HepG2 (cell line): ENCODE results near the gene ADAMTSL3. TPM values are rescaled to one million over a fixed set of nuclear protein-coding genes. Genes with fewer than 3 reads are reported as not detected.

Source experiments
- ATAC-seq: fragments of 200-7000 bp; cut with Tn5 transposase; 3 replicates; pipeline ENCODE4 v1.9.1; 2020; ENCODE audit warnings: mild to moderate bottlenecking, moderate library complexity
- BruUV-seq: library from RNA; stranded (reverse); fragments of 400-500 nt; replicated peaks from 2 replicates; lab custom pipeline; 2021; lab: Mats Ljungman, UMichigan
- CTCF ChIA-PET: fragments of 300-600 bp; formaldehyde crosslinking; extraction: SDS; loops from one replicate; lab custom pipeline; 2021; ENCODE audit warnings: low total read pairs, inconsistent platforms, low intra/inter-chr PET ratio; lab: Yijun Ruan, JAX
- POLR2A ChIA-PET: fragments of 350-600 bp; sonication (Branson Sonifier 250); formaldehyde crosslinking; loops from one replicate; lab custom pipeline; 2020; ENCODE audit warnings: antibody characterized with exemption, inconsistent platforms; lab: Yijun Ruan, JAX
- DNase-seq: peaks from one replicate; pipeline ENCODE4 v3.0.0-alpha.2; 2015; ENCODE audit warnings: low spot score
- FAIRE-seq: peaks from 3 replicates; lab custom pipeline; 2011; peaks lifted over from hg19 to GRCh38; lab: Jason Lieb, UNC
- H2AFZ ChIP-seq: one replicate; pipeline ENCODE4 v1.6.1; 2011; ENCODE audit warnings: low read length, inconsistent platforms
- H3K27ac ChIP-seq: fragments of 300-600 bp; 3 replicates; pipeline ENCODE4 v1.8.0; 2011; ENCODE audit warnings: mixed run types, mild to moderate bottlenecking, mixed read lengths, low read length, inconsistent platforms; ENCODE audit not compliant: insufficient read depth; ENCODE audit errors: extremely low read length
- H3K27me3 ChIP-seq, 2 experiments: fragments of 200-600 bp in 1 of 2; 2 replicates in 1 of 2; 3 replicates in 1 of 2; pipeline versions ENCODE4 v1.6.0 to v1.8.0; 2011; ENCODE audit warnings: low read length in 2 of 2, mild to moderate bottlenecking in 2 of 2, moderate library complexity in 2 of 2, inconsistent platforms in 1 of 2; ENCODE audit not compliant: insufficient read depth in 2 of 2, control insufficient read depth in 1 of 2
- H3K36me3 ChIP-seq, 2 experiments: fragments of 200-600 bp in 1 of 2; replicated peaks in 1 of 2; 2 replicates in 1 of 2; 3 replicates in 1 of 2; pipeline versions ENCODE4 v1.5.1 to v1.8.0; 2011; ENCODE audit warnings: low read length in 2 of 2, inconsistent platforms in 1 of 2; ENCODE audit not compliant: insufficient read depth in 2 of 2, control insufficient read depth in 1 of 2
- H3K4me1 ChIP-seq: 2 replicates; pipeline ENCODE4 v1.5.1; 2012; ENCODE audit warnings: low read length, inconsistent platforms; ENCODE audit not compliant: insufficient read depth
- H3K4me2 ChIP-seq: 2 replicates; pipeline ENCODE4 v1.6.0; 2011; ENCODE audit warnings: low read depth, low read length, inconsistent platforms
- H3K4me3 ChIP-seq, 3 experiments: fragments of 200-600 bp in 1 of 3; sonication (generic), shearing (Covaris generic) in 1 of 3; replicated peaks in 1 of 3; 2 replicates each; pipeline ENCODE4 v1.5.1; 2011 to 2016; ENCODE audit warnings: low read length in 3 of 3, inconsistent platforms in 2 of 3, low read depth in 2 of 3, mild to moderate bottlenecking in 2 of 3, control low read depth in 1 of 3, mixed read lengths in 1 of 3; ENCODE audit not compliant: insufficient read depth in 1 of 3
- H3K79me2 ChIP-seq: one replicate; pipeline ENCODE4 v1.6.1; 2011; ENCODE audit warnings: low read length, inconsistent platforms; ENCODE audit not compliant: insufficient read depth
- H3K9ac ChIP-seq: 2 replicates; pipeline ENCODE4 v1.6.0; 2011; ENCODE audit warnings: mild to moderate bottlenecking, low read depth, low read length, inconsistent platforms; ENCODE audit not compliant: insufficient read depth
- H3K9me3 ChIP-seq: 2 replicates; pipeline ENCODE4 v1.5.1; 2012; ENCODE audit warnings: mild to moderate bottlenecking, low read length
- H4K20me1 ChIP-seq: 2 replicates; pipeline ENCODE4 v1.6.0; 2011; ENCODE audit warnings: inconsistent platforms, mild to moderate bottlenecking, low read length, moderate library complexity; ENCODE audit not compliant: insufficient read depth
- GLMP ChIP-seq: sonication (generic); formaldehyde crosslinking; IDR thresholded peaks from 2 replicates; pipeline ENCODE4 v1.9.0; 2021; ENCODE audit warnings: missing genetic modification reagents, mild to moderate bottlenecking, borderline replicate concordance
- MXD3 ChIP-seq: IDR thresholded peaks from 2 replicates; pipeline ENCODE4 v1.6.1; 2016; ENCODE audit warnings: mild to moderate bottlenecking, missing biosample characterization, missing genetic modification reagents
- NR3C1 ChIP-seq: sonication (generic); formaldehyde crosslinking; IDR thresholded peaks from 2 replicates; pipeline ENCODE4 v1.4.0; 2020; ENCODE audit warnings: missing genetic modification reagents
- PLRG1 ChIP-seq: fragments of 450-650 bp; conservative IDR thresholded peaks from 2 replicates; pipeline ENCODE4 v1.6.1; 2016
- PRDM10 ChIP-seq: sonication (generic); formaldehyde crosslinking; IDR thresholded peaks from 2 replicates; pipeline ENCODE4 v1.4.0; 2020; ENCODE audit warnings: low read depth, missing genetic modification reagents
- SSRP1 ChIP-seq: IDR thresholded peaks from 2 replicates; pipeline ENCODE4 v1.6.1; 2016; ENCODE audit warnings: control low read depth
- TBL1XR1 ChIP-seq: fragments of 150-350 bp; IDR thresholded peaks from 2 replicates; pipeline ENCODE4 v1.6.1; 2014; ENCODE audit warnings: borderline replicate concordance, low read length; ENCODE audit not compliant: partially characterized antibody
- ZBTB2 ChIP-seq: sonication (generic); formaldehyde crosslinking; IDR thresholded peaks from 2 replicates; pipeline ENCODE4 v1.8.0; 2022; ENCODE audit warnings: low read depth, missing genetic modification reagents
- ZBTB26 ChIP-seq: IDR thresholded peaks from 2 replicates; pipeline ENCODE4 v1.6.1; 2016; ENCODE audit warnings: missing compliant biosample characterization, missing genetic modification reagents, borderline replicate concordance
- ZBTB38 ChIP-seq: sonication (generic); formaldehyde crosslinking; IDR thresholded peaks from 2 replicates; pipeline ENCODE4 v1.5.1; 2020; ENCODE audit warnings: mild to moderate bottlenecking, missing genetic modification reagents
- ZNF281 ChIP-seq: sonication (generic); formaldehyde crosslinking; IDR thresholded peaks from 2 replicates; pipeline ENCODE4 v1.4.0; 2020; ENCODE audit warnings: missing genetic modification reagents, borderline replicate concordance
- ZNF30 ChIP-seq: sonication (generic); formaldehyde crosslinking; IDR thresholded peaks from 2 replicates; pipeline ENCODE4 v1.5.0; 2020; ENCODE audit warnings: mild to moderate bottlenecking, missing genetic modification reagents
- ZNF766 ChIP-seq: sonication (generic); formaldehyde crosslinking; IDR thresholded peaks from 2 replicates; pipeline ENCODE4 v1.5.0; 2020; ENCODE audit warnings: missing genetic modification reagents, borderline replicate concordance
- WGBS: methylation state at CpG from one replicate; pipeline ENCODE4 v1.1.6; 2017; ENCODE audit warnings: low lambda C conversion rate; 5-methylcytosine and 5-hydroxymethylcytosine counted together
- in situ Hi-C: cut with HindIII; loops from 2 replicates; pipeline ENCODE4 v1.10.0; 2017; ENCODE audit warnings: low pct_unique_long_range_greater_than_20kb; ENCODE audit not compliant: extremely low pct_ligation_motif_present
- intact Hi-C: fragments of 100-400 bp; cut with micrococcal nuclease; formaldehyde crosslinking; loops from one replicate; pipeline ENCODE4 v1.10.0; 2022; ENCODE audit not compliant: unreplicated experiment
- polyA plus RNA-seq, 8 experiments: library from polyadenylated mRNA; depleted of rRNA in 3 of 8; stranded (reverse) in 7 of 8; unstranded in 1 of 8; fragments of >200 nt; fragmentation: Illumina TruSeq in 4 of 8; extraction: Trizol in 4 of 8; gene quantifications; 2 replicates each; pipeline versions ENCODE4 v1.2.1 to v1.2.3, GENCODE V29; 2011 to 2016; ENCODE audit warnings: low read depth in 4 of 8, missing spikeins in 1 of 8, mixed read lengths in 1 of 8; ENCODE audit not compliant: insufficient read depth in 1 of 8
- total RNA-seq, 5 experiments: library from RNA; depleted of rRNA; stranded (reverse); fragments of >200 nt; fragmentation: Illumina TruSeq; extraction: Trizol; gene quantifications; 2 replicates each; pipeline ENCODE4 v1.2.3, GENCODE V29; 2016; ENCODE audit warnings: low read depth in 1 of 5

Gene ADAMTSL3
- total and polyA plus RNA-seq, 2 of the 13 experiments (the other 11 are each of a cell fraction or from before 2014, with no cell fraction given): 0.04 to 0.09 TPM

- no peaks in the 10 kb centered on the region for H3K9me3 ChIP-seq
- H2AFZ ChIP-seq: no peak overlapping the region
- ATAC-seq: no peak
- intact Hi-C loops (no loop called here), in situ Hi-C loops (no loop called here)
- ChIA-PET POLR2A (no interaction called here), CTCF (no interaction called here)
- no TSS peak for BruUV-seq
- no peak overlapping the region for H3K27ac ChIP-seq
- no peaks in the 10 kb centered on the region for H4K20me1 ChIP-seq
- no peak overlapping the region for H3K4me2 ChIP-seq
- no peak overlapping the region for H3K4me3 ChIP-seq
- no peaks in the 10 kb centered on the region for H3K4me1 ChIP-seq
- H3K36me3 ChIP-seq: no peaks in the 10 kb centered on the region
- WGBS: 0% methylated on average over 2 of the region's 2 CpGs
- no peak for FAIRE-seq
- no peak for DNase-seq
- H3K9ac ChIP-seq: no peak overlapping the region
- no peaks in the 10 kb centered on the region for H3K79me2 ChIP-seq
- no peaks in the 10 kb centered on the region for H3K27me3 ChIP-seq
- TF ChIP-seq NR3C1 (CRISPR knock-in tag): no peak
- no peak for TF ChIP-seq ZBTB26
- TF ChIP-seq ZNF281 (CRISPR knock-in tag): no peak
- TF ChIP-seq PRDM10: no peak
- TF ChIP-seq SSRP1: no peak
- TF ChIP-seq ZNF30: no peak
- no peak for TF ChIP-seq ZBTB38 (CRISPR knock-in tag)
- no peak for TF ChIP-seq PLRG1
- TF ChIP-seq GLMP (CRISPR knock-in tag): no peak
- no peak for TF ChIP-seq MXD3 (CRISPR knock-in tag)
- no peak for TF ChIP-seq ZBTB2
- no peak for TF ChIP-seq TBL1XR1
- no peak for TF ChIP-seq ZNF766 (CRISPR knock-in tag)
These were observed 194.6 kb downstream of the ADAMTSL3 start for GRCh38 chr15:83848315-83849050.
